IMR-90 (cell line): ENCODE results near the gene CCM2. TPM values are rescaled to one million over a fixed set of nuclear protein-coding genes. Genes with fewer than 3 reads are reported as not detected.

Experiments used
- ATAC-seq: fragments of 200-7000 bp; cut with Tn5 transposase; 2 replicates; pipeline ENCODE4 v1.9.1; 2020; ENCODE audit warnings: low read depth, mild to moderate bottlenecking, moderate library complexity
- BruUV-seq: library from RNA; stranded (reverse); fragments of 400-500 nt; replicated peaks from 2 replicates; lab custom pipeline; 2021; lab: Mats Ljungman, UMichigan
- CTCF ChIA-PET: fragments of 300-600 bp; formaldehyde crosslinking; extraction: SDS; loops from one replicate; lab custom pipeline; 2021; ENCODE audit warnings: antibody characterized with exemption; lab: Yijun Ruan, JAX
- POLR2A ChIA-PET: fragments of 300-600 bp; sonication (Branson Sonifier 250); formaldehyde crosslinking; loops from one replicate; lab custom pipeline; 2022; ENCODE audit warnings: antibody characterized with exemption; ENCODE audit not compliant: unreplicated experiment; lab: Charles Lee
- DNase-seq: peaks from one replicate; pipeline ENCODE4 v3.0.0; 2013
- H2AFZ ChIP-seq: replicated peaks from 2 replicates; pipeline ENCODE3; 2013; ENCODE audit warnings: low read length, mild to moderate bottlenecking; ENCODE audit not compliant: poor library complexity
- H2AK5ac ChIP-seq: 2 replicates; pipeline ENCODE4 v1.6.1; 2013; ENCODE audit warnings: low read depth, low read length, inconsistent platforms
- H2AK9ac ChIP-seq: replicated peaks from 2 replicates; pipeline ENCODE3; 2013; ENCODE audit warnings: mild to moderate bottlenecking, low read depth, low read length, moderate library complexity; ENCODE audit not compliant: poor library complexity
- H2BK120ac ChIP-seq: 2 replicates; pipeline ENCODE4 v1.6.1; 2013; ENCODE audit warnings: low read depth, low read length, inconsistent platforms
- H2BK15ac ChIP-seq: 3 replicates; pipeline ENCODE4 v1.6.1; 2013; ENCODE audit warnings: low read depth, low read length, inconsistent platforms
- H2BK20ac ChIP-seq: 2 replicates; pipeline ENCODE4 v1.6.1; 2013; ENCODE audit warnings: low read depth, mild to moderate bottlenecking, inconsistent platforms, low read length, moderate library complexity
- H2BK5ac ChIP-seq: 2 replicates; pipeline ENCODE4 v1.6.1; 2013; ENCODE audit warnings: mild to moderate bottlenecking, low read depth, low read length, inconsistent platforms; ENCODE audit not compliant: poor library complexity, severe bottlenecking
- H3K14ac ChIP-seq: replicated peaks from 2 replicates; pipeline ENCODE4 v1.6.1; 2013; ENCODE audit warnings: low read depth, low read length, inconsistent platforms
- H3K18ac ChIP-seq: 2 replicates; pipeline ENCODE4 v1.6.1; 2013; ENCODE audit warnings: low read depth, low read length, control low read depth
- H3K23ac ChIP-seq: 2 replicates; pipeline ENCODE4 v1.6.1; 2013; ENCODE audit warnings: low read depth, low read length, inconsistent platforms
- H3K27ac ChIP-seq: 2 replicates; pipeline ENCODE4 v1.5.1; 2013; ENCODE audit warnings: mild to moderate bottlenecking, control low read depth, low read length; ENCODE audit not compliant: insufficient read depth
- H3K27me3 ChIP-seq: 2 replicates; pipeline ENCODE4 v1.6.1; 2013; ENCODE audit warnings: low read length; ENCODE audit not compliant: control insufficient read depth, insufficient read depth
- H3K36me3 ChIP-seq: 2 replicates; pipeline ENCODE4 v1.6.1; 2013; ENCODE audit warnings: low read length, mixed read lengths; ENCODE audit not compliant: control insufficient read depth, insufficient read depth
- H3K4ac ChIP-seq: 2 replicates; pipeline ENCODE4 v1.6.1; 2013; ENCODE audit warnings: low read depth, low read length, inconsistent platforms
- H3K4me1 ChIP-seq: 2 replicates; pipeline ENCODE4 v1.6.1; 2013; ENCODE audit warnings: low read length, mixed read lengths; ENCODE audit not compliant: control insufficient read depth, insufficient read depth
- H3K4me2 ChIP-seq: 2 replicates; pipeline ENCODE4 v1.6.1; 2013; ENCODE audit warnings: low read depth, mild to moderate bottlenecking, control low read depth, low read length, moderate library complexity
- H3K4me3 ChIP-seq: 2 replicates; pipeline ENCODE4 v1.5.1; 2013; ENCODE audit warnings: low read depth, mild to moderate bottlenecking, control low read depth, low read length, moderate library complexity; ENCODE audit not compliant: insufficient read depth
- H3K56ac ChIP-seq: 2 replicates; pipeline ENCODE4 v1.6.1; 2013; ENCODE audit warnings: low read length, inconsistent platforms; ENCODE audit not compliant: insufficient read depth; ENCODE audit errors: extremely low read depth
- H3K79me1 ChIP-seq, 2 experiments: 2 replicates each; pipeline ENCODE4 v1.6.1; 2013; ENCODE audit warnings: low read length in 2 of 2, inconsistent platforms in 1 of 2, low read depth in 1 of 2
- H3K9ac ChIP-seq: 2 replicates; pipeline ENCODE4 v1.6.1; 2013; ENCODE audit warnings: low read depth, low read length, control low read depth
- H3K9me1 ChIP-seq: 2 replicates; pipeline ENCODE4 v1.6.1; 2013; ENCODE audit warnings: low read length, inconsistent platforms; ENCODE audit not compliant: insufficient read depth
- H3K9me3 ChIP-seq: 2 replicates; pipeline ENCODE4 v1.6.1; 2013; ENCODE audit warnings: low read length; ENCODE audit not compliant: control insufficient read depth, insufficient read depth
- H4K20me1 ChIP-seq: 2 replicates; pipeline ENCODE4 v1.6.1; 2013; ENCODE audit warnings: low read length, inconsistent platforms; ENCODE audit not compliant: insufficient read depth
- H4K5ac ChIP-seq: 2 replicates; pipeline ENCODE4 v1.6.1; 2013; ENCODE audit warnings: mild to moderate bottlenecking, low read depth, low read length, control low read depth
- H4K8ac ChIP-seq, 2 experiments: 2 replicates each; pipeline ENCODE4 v1.6.1; 2013; ENCODE audit warnings: low read depth in 2 of 2, low read length in 2 of 2, control low read depth in 1 of 2, inconsistent platforms in 1 of 2
- H4K91ac ChIP-seq: 2 replicates; pipeline ENCODE4 v1.6.1; 2013; ENCODE audit warnings: low read depth, low read length, inconsistent platforms; ENCODE audit not compliant: insufficient read depth
- POLR2A ChIP-seq: IDR thresholded peaks from 2 replicates; pipeline ENCODE4 v1.6.1; 2012; ENCODE audit warnings: mild to moderate bottlenecking, low read depth, low read length
- RAD21 ChIP-seq: IDR thresholded peaks from 2 replicates; pipeline ENCODE4 v1.6.1; 2012; ENCODE audit warnings: low read length, improper control_type of control experiment
- RFX5 ChIP-seq: IDR thresholded peaks from 2 replicates; pipeline ENCODE4 v1.8.0; 2012; ENCODE audit warnings: low read depth, mild to moderate bottlenecking, low read length, moderate library complexity
- SMC3 ChIP-seq: fragments of 150-350 bp; IDR thresholded peaks from 2 replicates; pipeline ENCODE4 v1.6.1; 2016; ENCODE audit warnings: low read depth, mild to moderate bottlenecking, antibody characterized with exemption, low read length, moderate library complexity
- WGBS, 2 experiments: methylation state at CpG; one replicate each; pipeline versions ENCODE4 v1.1.5 to v1.1.7; 2013; ENCODE audit warnings: missing lambda C conversion rate in 2 of 2; ENCODE audit not compliant: insufficient read length in 1 of 2; ENCODE audit errors: extremely low coverage in 2 of 2; 5-methylcytosine and 5-hydroxymethylcytosine counted together
- dilution Hi-C: fragments of 300-500 bp; cut with HindIII; formaldehyde crosslinking; loops from one replicate; pipeline ENCODE4 v1.14.3; 2018; ENCODE audit warnings: low sequenced_read_pairs; ENCODE audit not compliant: unreplicated experiment
- in situ Hi-C: fragments of 300-500 bp; cut with MboI; formaldehyde crosslinking; loops from 3 replicates; pipeline ENCODE4 v1.14.3; 2019; ENCODE audit warnings: low sequenced_read_pairs, inconsistent platforms, mixed read lengths
- intact Hi-C: fragments of 100-400 bp; cut with micrococcal nuclease; formaldehyde crosslinking; loops from 2 replicates; pipeline ENCODE4 v1.10.0; 2022
- polyA plus RNA-seq, 3 experiments: library from polyadenylated mRNA; depleted of rRNA; stranded (reverse); fragments of >200 nt; gene quantifications; 2 replicates each; pipeline ENCODE4 v1.2.3, GENCODE V29; 2012; ENCODE audit warnings: low replicate concordance in 1 of 3
- total RNA-seq: library from RNA; depleted of rRNA; stranded (reverse); fragments of >200 nt; gene quantifications from 2 replicates; pipeline ENCODE4 v1.2.3, GENCODE V29; 2012
- TF ChIP-seq, protein P1 (sequence below): fragments of 150-350 bp; IDR thresholded peaks from 2 replicates; pipeline ENCODE4 v1.6.1; 2017; ENCODE audit warnings: mild to moderate bottlenecking, antibody characterized with exemption, low read length, low read depth

The CCM2 gene
- total and polyA plus RNA-seq, 2 of the 4 experiments (the other 2 are of a cell fraction): 65.2 to 78.5 TPM

DNA sequence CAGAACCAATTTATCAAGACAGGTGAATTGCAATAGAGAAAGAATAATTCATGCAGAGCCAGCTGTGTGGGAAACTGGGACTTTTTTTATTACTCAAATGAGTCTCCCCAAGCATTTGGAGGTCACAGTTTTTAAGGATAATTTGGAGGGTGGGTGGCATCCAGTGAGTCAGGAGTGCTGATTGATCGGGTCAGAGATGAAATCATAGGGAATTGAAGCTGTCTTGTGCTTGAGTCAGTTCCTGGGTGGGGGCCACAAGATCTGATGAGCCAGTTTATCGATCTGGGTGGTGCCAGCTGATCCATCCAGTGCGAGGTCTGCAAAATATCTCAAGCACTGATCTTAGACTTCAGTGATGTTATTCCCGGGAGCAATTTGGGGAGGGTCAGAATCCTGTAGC lies 11.3 kb upstream of the CCM2 start:
- Histone ChIP-seq H3K18ac (no peak overlapping the region), H3K79me1 (peaks cover 18 to 33% of the 10 kb centered on the region in 2 experiments), H3K9me1 (peaks cover 3% of the 10 kb centered on the region), H3K4me3 (no peak overlapping the region), H3K27me3 (no peaks in the 10 kb centered on the region), H2BK15ac (no peak overlapping the region), H2BK5ac (no peak overlapping the region), H3K14ac (no peak overlapping the region), H2AFZ (no peak overlapping the region), H3K23ac (no peak overlapping the region), H3K4ac (no peak overlapping the region), H3K36me3 (peaks cover 16% of the 10 kb centered on the region), H4K8ac (no peak overlapping the region), H4K5ac (no peak overlapping the region), H3K56ac (no peak overlapping the region), H3K9ac (no peak overlapping the region), H2BK20ac (no peak overlapping the region), H4K91ac (no peak overlapping the region), H3K4me2 (no peak overlapping the region), H2BK120ac (no peak overlapping the region), H3K4me1 (peaks cover 12% of the 10 kb centered on the region), H3K27ac (no peak overlapping the region), H4K20me1 (peaks cover 20% of the 10 kb centered on the region), H2AK9ac (no peak overlapping the region), H3K9me3 (no peaks in the 10 kb centered on the region), H2AK5ac (no peak overlapping the region)
- dilution Hi-C loops: no loop called here
- BruUV-seq: no TSS peak
- no peak for ATAC-seq
- intact Hi-C loops: no loop called here
- TF ChIP-seq RAD21 (no peak), POLR2A (no peak), SMC3 (no peak), RFX5 (no peak)
- TF ChIP-seq, protein P1, sequence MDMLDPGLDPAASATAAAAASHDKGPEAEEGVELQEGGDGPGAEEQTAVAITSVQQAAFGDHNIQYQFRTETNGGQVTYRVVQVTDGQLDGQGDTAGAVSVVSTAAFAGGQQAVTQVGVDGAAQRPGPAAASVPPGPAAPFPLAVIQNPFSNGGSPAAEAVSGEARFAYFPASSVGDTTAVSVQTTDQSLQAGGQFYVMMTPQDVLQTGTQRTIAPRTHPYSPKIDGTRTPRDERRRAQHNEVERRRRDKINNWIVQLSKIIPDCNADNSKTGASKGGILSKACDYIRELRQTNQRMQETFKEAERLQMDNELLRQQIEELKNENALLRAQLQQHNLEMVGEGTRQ: no peak
- 92% methylated on average over 2 of the region's 4 CpGs; no CpG with 5 or more reads in 1 of the 2 experiments for WGBS, 2 experiments
- no peak for DNase-seq
- ChIA-PET CTCF (no interaction called here), POLR2A (no interaction called here)
- in situ Hi-C loops: no loop called here
